Calu3 (cell line): ENCODE data around the gene ALG11. TPM values are rescaled to one million over a fixed set of nuclear protein-coding genes. Genes with fewer than 3 reads are reported as not detected.
A peak's percentile ranks its signal among the peaks of the same experiment; 100 is the strongest.

Source experiments
- BruUV-seq: library from RNA; stranded (reverse); fragments of 400-500 nt; replicated peaks from 2 replicates; lab custom pipeline; 2021; lab: Mats Ljungman, UMichigan
- CTCF ChIA-PET: fragments of 300-600 bp; sonication (Branson Sonifier 250); formaldehyde crosslinking; loops from one replicate; lab custom pipeline; 2022; ENCODE audit warnings: antibody characterized with exemption; lab: Charles Lee
- DNase-seq: peaks from one replicate; pipeline ENCODE4 v3.0.0; 2022
- H3K27ac Mint-ChIP-seq: one replicate; pipeline ENCODE4 v1.8.0; 2022; ENCODE audit warnings: mixed read lengths; ENCODE audit not compliant: unreplicated experiment
- H3K27me3 Mint-ChIP-seq: one replicate; pipeline ENCODE4 v1.8.0; 2022; ENCODE audit warnings: mixed read lengths; ENCODE audit not compliant: unreplicated experiment
- H3K36me3 Mint-ChIP-seq: one replicate; pipeline ENCODE4 v1.8.0; 2022; ENCODE audit warnings: mild to moderate bottlenecking, moderate library complexity, mixed read lengths; ENCODE audit not compliant: insufficient read depth, unreplicated experiment
- H3K4me1 Mint-ChIP-seq: one replicate; pipeline ENCODE4 v1.8.0; 2022; ENCODE audit warnings: mild to moderate bottlenecking, low read depth, mixed read lengths; ENCODE audit not compliant: unreplicated experiment
- H3K4me3 Mint-ChIP-seq: one replicate; pipeline ENCODE4 v1.8.0; 2022; ENCODE audit warnings: mild to moderate bottlenecking, low read depth, moderate library complexity, mixed read lengths; ENCODE audit not compliant: unreplicated experiment
- H3K9me3 Mint-ChIP-seq: one replicate; pipeline ENCODE4 v1.8.0; 2022; ENCODE audit warnings: low read depth, mixed read lengths; ENCODE audit not compliant: unreplicated experiment
- CTCF ChIP-seq: fragments of 200-600 bp; IDR thresholded peaks from one replicate; pipeline ENCODE4 v1.8.0; 2022; ENCODE audit warnings: antibody characterized with exemption; ENCODE audit not compliant: unreplicated experiment
- intact Hi-C: fragments of 100-400 bp; cut with micrococcal nuclease; formaldehyde crosslinking; loops from one replicate; pipeline ENCODE4 v1.10.0; 2022; ENCODE audit not compliant: unreplicated experiment
- total RNA-seq: library from RNA; stranded (reverse); gene quantifications from 2 replicates; pipeline ENCODE4 v1.2.3, GENCODE V29; 2022

Gene ALG11
- total RNA-seq, 1 experiment from 2014 or later, result 34.3 TPM

GRCh38 chr13:51998723-51999509, 13.3 kb upstream of the ALG11 start:
- Mint-ChIP-seq H3K9me3 (no peaks in the 10 kb centered on the region), H3K4me1 (peaks cover 34% of the 10 kb centered on the region), H3K27ac (no peak overlapping the region), H3K4me3 (no peak overlapping the region), H3K36me3 (no peaks in the 10 kb centered on the region), H3K27me3 (peaks cover 29% of the 10 kb centered on the region)
- intact Hi-C loops, result no loop called here
- DNase-seq, result no peak
- CTCF ChIA-PET, result interaction anchor here (1.3 kb wide), 1 partner anchor 129 kb away, joined by 3 read pairs; no protein-coding TSS in a partner anchor
- no TSS peak for BruUV-seq
- TF ChIP-seq CTCF, result no peak

DNA sequence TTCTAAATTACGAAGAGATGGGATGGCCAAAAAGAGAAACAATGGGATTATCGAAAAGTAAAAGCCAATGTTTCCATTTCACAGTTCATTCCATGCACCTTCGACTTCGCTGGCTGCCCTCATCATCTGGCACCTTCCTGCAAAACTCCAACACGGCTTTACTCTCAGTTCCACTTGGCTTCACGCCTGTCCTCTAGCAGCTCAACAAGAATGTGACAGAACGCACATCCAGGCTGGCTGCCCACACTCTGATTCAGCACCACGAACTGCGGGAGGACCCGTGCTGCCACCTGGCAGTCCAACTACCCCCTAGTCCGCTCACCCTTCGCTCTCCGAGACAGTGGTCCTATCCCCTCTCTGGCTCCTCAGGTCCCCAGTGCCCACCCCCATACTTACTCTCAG, 12.7 kb upstream of the ALG11 start:
- H3K4me3 Mint-ChIP-seq, result no peak overlapping the region
- H3K4me1 Mint-ChIP-seq, result peaks cover 34% of the 10 kb centered on the region
- H3K9me3 Mint-ChIP-seq, result no peaks in the 10 kb centered on the region
- BruUV-seq, result no TSS peak
- no peak for TF ChIP-seq CTCF
- H3K27me3 Mint-ChIP-seq, result peaks cover 29% of the 10 kb centered on the region
- no peak for DNase-seq
- H3K27ac Mint-ChIP-seq, result no peak overlapping the region
- intact Hi-C loops, result no loop called here
- CTCF ChIA-PET, result interaction anchor here (1.3 kb wide), 2 partner anchors 128 to 129 kb away, joined by 3 to 4 read pairs; partner anchors contain the start of gene NEK5
- no peaks in the 10 kb centered on the region for H3K36me3 Mint-ChIP-seq

DNA sequence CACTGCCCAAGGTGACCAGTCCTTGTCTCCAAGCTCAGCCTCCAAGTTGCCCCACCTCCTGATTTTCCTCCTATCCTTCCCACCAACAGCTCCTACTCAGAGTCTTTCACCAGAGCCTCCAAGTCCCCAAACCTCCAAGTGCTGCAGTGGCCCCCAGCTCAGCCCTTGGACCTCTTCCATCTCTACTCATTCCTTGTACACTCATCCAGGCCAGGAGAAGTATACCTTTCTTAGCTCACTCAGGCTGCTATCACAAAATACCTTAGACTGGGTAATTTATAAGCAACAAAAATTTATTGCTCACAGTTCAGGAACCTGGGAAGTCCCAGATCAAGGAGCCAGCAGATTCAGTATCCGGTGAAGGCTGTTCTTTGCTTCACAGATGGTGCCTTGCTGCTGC, 12.3 kb upstream of the ALG11 start:
- no peak for TF ChIP-seq CTCF
- BruUV-seq, result no TSS peak
- no peaks in the 10 kb centered on the region for H3K9me3 Mint-ChIP-seq
- intact Hi-C loops, result loop anchor here (2.0 to 10.0 kb wide), 3 partner anchors 105 to 205 kb away; no protein-coding TSS in a partner anchor
- H3K4me3 Mint-ChIP-seq, result no peak overlapping the region
- H3K36me3 Mint-ChIP-seq, result no peaks in the 10 kb centered on the region
- peaks cover 34% of the 10 kb centered on the region for H3K4me1 Mint-ChIP-seq
- CTCF ChIA-PET, result interaction anchor here (1.3 kb wide), 2 partner anchors 128 to 129 kb away, joined by 3 to 4 read pairs; partner anchors contain the start of gene NEK5
- no peak overlapping the region for H3K27ac Mint-ChIP-seq
- DNase-seq, result no peak
- peaks cover 29% of the 10 kb centered on the region for H3K27me3 Mint-ChIP-seq

- intact Hi-C loops, result loop anchor here (2.0 to 10.0 kb wide), 3 partner anchors 106 to 204 kb away; no protein-coding TSS in a partner anchor
Measured at GRCh38 chr13:52001120-52001731, 11.0 kb upstream of the ALG11 start.

More at GRCh38 chr13:52001120-52001731, 11.0 kb upstream of the ALG11 start:
- CTCF ChIA-PET, result no interaction called here
- Mint-ChIP-seq H3K27me3 (peaks cover 36% of the 10 kb centered on the region), H3K4me3 (no peak overlapping the region), H3K36me3 (no peaks in the 10 kb centered on the region), H3K27ac (no peak overlapping the region), H3K4me1 (peaks cover 37% of the 10 kb centered on the region), H3K9me3 (no peaks in the 10 kb centered on the region)
- BruUV-seq, result no TSS peak
- TF ChIP-seq CTCF, result peak; percentile 39
- DNase-seq, result no peak
